ENCODE results near the gene DRC7. TPM values are rescaled to one million over a fixed set of nuclear protein-coding genes. Genes with fewer than 3 reads are reported as not detected.

Gene DRC7
- total and polyA plus RNA-seq, 10 of the 15 experiments (the other 5 are each of a cell fraction or from before 2014, with no cell fraction given) = 0.06 to 0.49 (median 0.14) TPM; not detected in 4

DNA sequence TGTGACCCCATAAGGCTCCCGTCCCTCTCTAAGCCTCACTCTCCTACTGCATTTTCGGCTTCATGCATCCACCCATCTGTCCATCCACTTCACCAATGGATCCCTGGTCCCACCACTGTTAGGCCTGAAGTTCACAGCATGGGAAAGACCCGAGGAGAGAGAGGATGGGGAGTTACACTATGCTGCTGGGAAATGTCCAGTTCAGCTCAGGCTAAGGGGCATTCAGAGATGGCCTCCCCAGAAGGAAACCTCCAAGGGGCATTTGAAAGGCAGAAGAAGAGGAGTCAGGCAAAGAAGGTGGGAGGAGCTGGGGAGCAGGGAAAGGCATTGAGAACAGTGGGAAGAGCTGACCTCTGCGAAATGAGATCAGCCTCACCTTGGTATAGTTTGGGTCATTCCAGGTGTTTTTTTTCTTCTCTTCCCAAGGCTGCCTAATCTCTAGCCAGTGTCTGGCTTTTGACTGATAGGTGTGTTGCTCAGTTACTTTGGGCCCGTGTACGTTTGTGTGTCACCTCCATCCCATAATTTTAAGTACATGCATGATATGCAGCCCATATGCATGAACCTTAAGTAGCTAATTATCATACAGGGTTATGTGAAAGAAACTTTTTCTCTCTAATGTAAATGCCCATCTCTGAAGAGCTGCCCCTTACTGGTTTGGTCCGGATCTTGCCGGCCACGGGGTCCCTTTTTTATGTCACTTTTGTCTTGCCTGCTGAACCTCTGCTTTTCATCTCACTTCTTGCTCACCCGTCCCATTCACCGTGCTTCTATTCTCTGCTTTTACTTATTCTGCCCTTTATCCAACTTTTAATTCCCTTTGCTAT lies 11.6 kb upstream of the DRC7 start (continued):
- TF ChIP-seq POLR2AphosphoS5 (IDR thresholded peaks at IDR 0.05; ENCODE audit: low read length) = no peak
- TF ChIP-seq EZH2 (IDR thresholded peaks at IDR 0.05; ENCODE audit: borderline replicate concordance, control insufficient read depth, low read depth, low read length) = no peak
- TF ChIP-seq CBFB (IDR thresholded peaks at IDR 0.05; ENCODE audit: low read depth) = no peak
- no peak for TF ChIP-seq ZNF24 (IDR thresholded peaks at IDR 0.05)
- TF ChIP-seq IKZF2 (IDR thresholded peaks at IDR 0.05) = no peak

DNA sequence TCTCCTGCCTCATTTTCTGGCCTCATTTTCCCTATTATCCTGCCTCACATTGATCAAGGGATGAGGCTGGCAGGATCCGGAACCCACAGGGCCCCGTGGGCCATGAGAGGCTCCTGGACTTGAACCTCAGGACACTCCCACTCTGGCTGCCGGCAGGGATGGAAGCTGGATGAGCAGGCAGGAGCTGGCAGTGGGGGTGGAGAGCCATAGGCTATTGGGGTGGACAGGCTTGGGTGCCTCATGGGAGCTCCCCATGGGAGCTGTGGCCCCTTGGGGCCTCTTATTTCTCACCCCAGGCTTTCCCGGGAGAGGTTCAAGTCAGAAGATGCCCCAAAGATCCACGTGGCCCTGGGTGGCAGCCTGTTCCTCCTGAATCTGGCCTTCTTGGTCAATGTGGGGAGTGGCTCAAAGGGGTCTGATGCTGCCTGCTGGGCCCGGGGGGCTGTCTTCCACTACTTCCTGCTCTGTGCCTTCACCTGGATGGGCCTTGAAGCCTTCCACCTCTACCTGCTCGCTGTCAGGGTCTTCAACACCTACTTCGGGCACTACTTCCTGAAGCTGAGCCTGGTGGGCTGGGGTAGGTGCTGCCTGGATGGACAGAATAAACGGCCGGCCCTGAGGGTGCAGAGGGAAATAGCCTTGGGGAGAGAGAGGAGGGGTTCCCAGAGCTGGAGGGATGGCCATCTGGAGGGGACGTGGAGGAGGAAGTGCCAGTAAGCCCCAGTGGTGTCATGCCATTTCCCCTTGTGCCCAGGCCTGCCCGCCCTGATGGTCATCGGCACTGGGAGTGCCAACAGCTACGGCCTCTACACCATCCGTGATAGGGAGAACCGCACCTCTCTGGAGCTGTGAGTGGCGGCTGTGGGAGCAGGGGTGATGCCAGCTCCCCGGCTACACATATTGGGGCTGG lies 10.7 kb upstream of the DRC7 start:
- FAIRE-seq (no peak), ATAC-seq (no peak), DNase-seq (ENCODE audit: low read depth, low spot score) (no peak)
- no peak overlapping the region for H3K4me2 ChIP-seq (ENCODE audit: control insufficient read depth, insufficient read depth)
- in situ Hi-C loops (cut with MboI) = no loop called here
- ChIA-PET RAD21 (ENCODE audit: unreplicated experiment) (no interaction called here), CTCF (no interaction called here), POLR2A (no interaction called here), SMC1A (ENCODE audit: uncharacterized antibody, unreplicated experiment) (interaction anchor here (1.0 kb wide), 1 partner anchor 11 kb away, joined by 3 read pairs; no protein-coding TSS in a partner anchor)
- BruUV-seq (replicated peaks) = no TSS peak
- H3K9me3 ChIP-seq (replicated peaks; ENCODE audit: control insufficient read depth, insufficient read depth, low read length) = no peaks in the 10 kb centered on the region
- 53% methylated on average over 18 of the region's 18 CpGs for WGBS (ENCODE audit: insufficient coverage, insufficient replicate concordance, low lambda C conversion rate, missing lambda C conversion rate)
- intact Hi-C loops (cut with micrococcal nuclease; ENCODE audit: unreplicated experiment) = no loop called here
- no peak overlapping the region for H3K27ac ChIP-seq (ENCODE audit: control insufficient read depth, insufficient read depth)
- H3K27me3 ChIP-seq (replicated peaks in 1 of 2; ENCODE audit: control insufficient read depth in 2 of 2, insufficient read depth in 2 of 2, low read length in 1 of 2) = no peaks in the 10 kb centered on the region
- no peak overlapping the region for H3K9ac ChIP-seq (ENCODE audit: control insufficient read depth, insufficient read depth, low read length)
- no peak overlapping the region for H2AFZ ChIP-seq (ENCODE audit: control insufficient read depth, low read depth, low read length)
- no peaks in the 10 kb centered on the region for H3K4me1 ChIP-seq (ENCODE audit: control insufficient read depth, insufficient read depth, low read length)
- H3K4me3 ChIP-seq = no peak overlapping the region
- no peaks in the 10 kb centered on the region for H3K36me3 ChIP-seq (ENCODE audit: control insufficient read depth in 2 of 2, insufficient read depth in 2 of 2, low read length in 1 of 2)
- TF ChIP-seq FOXK2 (IDR thresholded peaks at IDR 0.05) (no peak), MEF2B (IDR thresholded peaks at IDR 0.05; ENCODE audit: partially characterized antibody, poor library complexity, severe bottlenecking) (peak; percentile 44)
- H4K20me1 ChIP-seq (ENCODE audit: control insufficient read depth, insufficient read depth) = no peaks in the 10 kb centered on the region
- H3K79me2 ChIP-seq (ENCODE audit: control insufficient read depth, insufficient read depth, low read length) = no peaks in the 10 kb centered on the region
